GM12878 (cell line): ENCODE results near the gene ITGA3. TPM values are rescaled to one million over a fixed set of nuclear protein-coding genes. Genes with fewer than 3 reads are reported as not detected.

Source experiments
- ATAC-seq: fragments of 200-7000 bp; cut with Tn5 transposase; 3 replicates; pipeline ENCODE4 v1.9.1; 2020; ENCODE audit warnings: mild to moderate bottlenecking, moderate library complexity
- BruUV-seq: library from RNA; stranded (reverse); fragments of 400-500 nt; replicated peaks from 2 replicates; lab custom pipeline; 2021; lab: Mats Ljungman, UMichigan
- CTCF ChIA-PET: fragments of 300-600 bp; sonication (Branson Sonifier 250); formaldehyde crosslinking; extraction: SDS; loops from one replicate; lab custom pipeline; 2021; ENCODE audit warnings: inconsistent platforms; lab: Yijun Ruan, JAX
- POLR2A ChIA-PET: fragments of 350-600 bp; formaldehyde crosslinking; extraction: SDS; loops from one replicate; lab custom pipeline; 2021; ENCODE audit warnings: inconsistent platforms; lab: Charles Lee
- RAD21 ChIA-PET: fragments of 300-600 bp; sonication (Branson Sonifier 250); formaldehyde crosslinking; loops from one replicate; lab custom pipeline; 2023; ENCODE audit warnings: antibody characterized with exemption; ENCODE audit not compliant: unreplicated experiment; lab: Charles Lee
- SMC1A ChIA-PET: fragments of 300-600 bp; sonication (Branson Sonifier 250); formaldehyde crosslinking; loops from one replicate; lab custom pipeline; 2023; ENCODE audit not compliant: unreplicated experiment, uncharacterized antibody; lab: Charles Lee
- DNase-seq: peaks from one replicate; pipeline ENCODE4 v3.0.0-alpha.2; 2011; ENCODE audit warnings: low read depth, low spot score
- FAIRE-seq: peaks from 3 replicates; lab custom pipeline; 2011; peaks lifted over from hg19 to GRCh38; lab: Jason Lieb, UNC
- H2AFZ ChIP-seq: 2 replicates; pipeline ENCODE4 v1.6.0; 2011; ENCODE audit warnings: low read depth, low read length, control low read depth; ENCODE audit not compliant: control insufficient read depth
- H3K27ac ChIP-seq: 2 replicates; pipeline ENCODE4 v1.5.1; 2011; ENCODE audit warnings: control low read depth; ENCODE audit not compliant: control insufficient read depth, insufficient read depth
- H3K27me3 ChIP-seq, 2 experiments: replicated peaks in 1 of 2; 2 replicates each; pipeline versions ENCODE4 v1.6.0 to v1.6.1; 2011; ENCODE audit warnings: low read length in 1 of 2; ENCODE audit not compliant: control insufficient read depth in 2 of 2, insufficient read depth in 2 of 2
- H3K36me3 ChIP-seq, 2 experiments: 2 replicates each; pipeline ENCODE4 v1.5.1; 2011; ENCODE audit warnings: low read length in 1 of 2; ENCODE audit not compliant: control insufficient read depth in 2 of 2, insufficient read depth in 2 of 2
- H3K4me1 ChIP-seq: 2 replicates; pipeline ENCODE4 v1.6.1; 2011; ENCODE audit warnings: mild to moderate bottlenecking, low read length, moderate library complexity, mixed read lengths; ENCODE audit not compliant: control insufficient read depth, insufficient read depth
- H3K4me2 ChIP-seq: 2 replicates; pipeline ENCODE4 v1.6.0; 2011; ENCODE audit warnings: control low read depth; ENCODE audit not compliant: control insufficient read depth, insufficient read depth
- H3K4me3 ChIP-seq: fragments of 200-600 bp; sonication (generic); 2 replicates; pipeline ENCODE4 v1.5.1; 2016
- H3K79me2 ChIP-seq: 2 replicates; pipeline ENCODE4 v1.6.0; 2011; ENCODE audit warnings: low read length; ENCODE audit not compliant: control insufficient read depth, insufficient read depth
- H3K9ac ChIP-seq: 2 replicates; pipeline ENCODE4 v1.8.0; 2011; ENCODE audit warnings: low read length, control low read depth, mixed read lengths; ENCODE audit not compliant: control insufficient read depth, insufficient read depth
- H3K9me3 ChIP-seq: replicated peaks from 3 replicates; pipeline ENCODE4 v1.5.1; 2011; ENCODE audit warnings: mild to moderate bottlenecking, low read length; ENCODE audit not compliant: control insufficient read depth, insufficient read depth
- H4K20me1 ChIP-seq: 2 replicates; pipeline ENCODE4 v1.6.0; 2011; ENCODE audit not compliant: control insufficient read depth, insufficient read depth
- NBN ChIP-seq: fragments of 450-650 bp; IDR thresholded peaks from 2 replicates; pipeline ENCODE4 v1.6.1; 2016
- NFIC ChIP-seq: IDR thresholded peaks from 2 replicates; pipeline ENCODE4 v1.6.1; 2012; ENCODE audit warnings: low read depth, mild to moderate bottlenecking, inconsistent platforms, low read length, moderate library complexity
- POLR2A ChIP-seq: IDR thresholded peaks from 2 replicates; pipeline ENCODE4 v1.6.1; 2011; ENCODE audit warnings: low read depth, mild to moderate bottlenecking, low read length
- POLR2AphosphoS5 ChIP-seq: IDR thresholded peaks from 2 replicates; pipeline ENCODE4 v1.6.1; 2011; ENCODE audit warnings: mild to moderate bottlenecking, low read length, inconsistent platforms
- SMAD1 ChIP-seq: fragments of 450-650 bp; IDR thresholded peaks from 2 replicates; pipeline ENCODE4 v1.6.1; 2018; ENCODE audit warnings: mild to moderate bottlenecking, low read depth; ENCODE audit not compliant: partially characterized antibody
- TBL1XR1 ChIP-seq: IDR thresholded peaks from 2 replicates; pipeline ENCODE4 v1.6.1; 2012; ENCODE audit warnings: low read depth, low read length, improper control_type of control experiment
- USF1 ChIP-seq: IDR thresholded peaks from 2 replicates; pipeline ENCODE4 v1.6.1; 2011; ENCODE audit warnings: borderline replicate concordance, low read depth, mild to moderate bottlenecking, moderate library complexity, mixed read lengths, low read length; ENCODE audit not compliant: insufficient read depth; ENCODE audit errors: extremely low read length
- YY1 ChIP-seq: IDR thresholded peaks from 2 replicates; pipeline ENCODE4 v1.6.1; 2011; ENCODE audit warnings: low read depth, mild to moderate bottlenecking, low read length
- ZNF592 ChIP-seq: fragments of 450-650 bp; IDR thresholded peaks from 2 replicates; pipeline ENCODE4 v1.6.1; 2017; ENCODE audit warnings: mild to moderate bottlenecking, moderate library complexity
- WGBS: methylation state at CpG from one replicate; pipeline ENCODE4 v1.1.6; 2016; ENCODE audit warnings: low lambda C conversion rate; ENCODE audit not compliant: insufficient replicate concordance, insufficient coverage; ENCODE audit errors: missing lambda C conversion rate; 5-methylcytosine and 5-hydroxymethylcytosine counted together
- in situ Hi-C: fragments of 300-500 bp; cut with MboI; formaldehyde crosslinking; loops from 9 replicates; pipeline ENCODE4 v1.14.3; 2018; ENCODE audit warnings: mixed read lengths
- intact Hi-C: fragments of 100-400 bp; cut with micrococcal nuclease; formaldehyde crosslinking; loops from one replicate; pipeline ENCODE4 v1.14.2; 2022; ENCODE audit not compliant: unreplicated experiment
- polyA plus RNA-seq, 11 experiments: library from polyadenylated mRNA; depleted of rRNA in 4 of 11; unstranded in 6 of 11; stranded (reverse) in 5 of 11; fragments of >200 nt; fragmentation: Nextera tagmentation in 4 of 11; fragmentation: Illumina TruSeq in 1 of 11; extraction: Ambion mirVana in 4 of 11; extraction: Trizol in 1 of 11; gene quantifications; 1 replicate in 1 of 11; 2 replicates in 10 of 11; pipeline versions ENCODE4 v1.2.1 to v1.2.3, GENCODE V29; 2011 to 2016; ENCODE audit warnings: inconsistent platforms in 2 of 11, missing spikeins in 2 of 11, low read depth in 1 of 11
- total RNA-seq, 4 experiments: library from RNA; depleted of rRNA in 3 of 4; stranded (reverse); fragments of >200 nt in 3 of 4; fragmentation: Illumina TruSeq in 1 of 4; extraction: Trizol in 1 of 4; gene quantifications; 2 replicates each; pipeline versions ENCODE4 v1.2.1 to v1.2.3, GENCODE V29; 2013 to 2021

ITGA3 gene
- total and polyA plus RNA-seq, 10 of the 15 experiments (the other 5 are each of a cell fraction or from before 2014, with no cell fraction given): 0.29 to 13.4 (median 6.6) TPM

GRCh38 chr17:50136096-50136687 lies 80.3 kb downstream of the ITGA3 start:
- Histone ChIP-seq H3K4me1 (peaks cover 13% of the 10 kb centered on the region), H3K9me3 (no peaks in the 10 kb centered on the region), H4K20me1 (peaks cover 17% of the 10 kb centered on the region; the same call in 1 of the 2 replicates), H3K9ac (no peak overlapping the region), H3K4me2 (no peak overlapping the region), H3K4me3 (no peak overlapping the region), H2AFZ (no peak overlapping the region), H3K36me3 (peaks cover 46 to 62% of the 10 kb centered on the region in 2 experiments), H3K79me2 (peaks cover 4% of the 10 kb centered on the region), H3K27ac (no peak overlapping the region), H3K27me3 (no peaks in the 10 kb centered on the region)
- FAIRE-seq (no peak), ATAC-seq (no peak), DNase-seq (no peak)
- RAD21 ChIA-PET: interaction anchor here (0.9 kb wide), 1 partner anchor 27 kb away, joined by 3 read pairs; no protein-coding TSS in a partner anchor
- CTCF ChIA-PET: interaction anchor here (1.0 to 6.9 kb wide), 3 partner anchors 22 to 43 kb away, joined by 5 to 87 read pairs (median 7); no protein-coding TSS in a partner anchor
- in situ Hi-C loops: no loop called here
- SMC1A ChIA-PET: interaction anchor here (0.8 kb wide), 1 partner anchor 26 kb away, joined by 3 read pairs; no protein-coding TSS in a partner anchor
- POLR2A ChIA-PET: interaction anchor here (1.1 kb wide), 1 partner anchor 11 kb away, joined by 4 read pairs; no protein-coding TSS in a partner anchor
- TF ChIP-seq ZNF592 (no peak), TBL1XR1 (no peak), NFIC (no peak), POLR2AphosphoS5 (0 out of 2 replicates have a peak, but pooled peaks have one; percentile 25), POLR2A (0 out of 2 replicates have a peak, but pooled peaks have one; percentile 8), NBN (no peak), YY1 (no peak), USF1 (no peak), SMAD1 (no peak)
- WGBS: 92% methylated on average over 11 of the region's 11 CpGs
- no TSS peak for BruUV-seq
- intact Hi-C loops: no loop called here
